OCI-LY7 (cell line): ENCODE results near the gene MKNK1.

ENCODE experiments used
- EZH2phosphoT487 ChIP-seq: fragments of 200-600 bp; sonication (generic); IDR thresholded peaks from 2 replicates; pipeline ENCODE4 v1.6.1; 2018; ENCODE audit warnings: low read depth, borderline replicate concordance, mild to moderate bottlenecking, mixed run types, antibody characterized with exemption, low read length, moderate library complexity, mixed read lengths
- TF ChIP-seq, protein P1 (sequence below): fragments of 200-600 bp; sonication (generic); conservative IDR thresholded peaks from 2 replicates; pipeline ENCODE4 v1.5.1; 2014; ENCODE audit warnings: mild to moderate bottlenecking, antibody characterized with exemption, low read length, moderate library complexity, mixed read lengths

DNA sequence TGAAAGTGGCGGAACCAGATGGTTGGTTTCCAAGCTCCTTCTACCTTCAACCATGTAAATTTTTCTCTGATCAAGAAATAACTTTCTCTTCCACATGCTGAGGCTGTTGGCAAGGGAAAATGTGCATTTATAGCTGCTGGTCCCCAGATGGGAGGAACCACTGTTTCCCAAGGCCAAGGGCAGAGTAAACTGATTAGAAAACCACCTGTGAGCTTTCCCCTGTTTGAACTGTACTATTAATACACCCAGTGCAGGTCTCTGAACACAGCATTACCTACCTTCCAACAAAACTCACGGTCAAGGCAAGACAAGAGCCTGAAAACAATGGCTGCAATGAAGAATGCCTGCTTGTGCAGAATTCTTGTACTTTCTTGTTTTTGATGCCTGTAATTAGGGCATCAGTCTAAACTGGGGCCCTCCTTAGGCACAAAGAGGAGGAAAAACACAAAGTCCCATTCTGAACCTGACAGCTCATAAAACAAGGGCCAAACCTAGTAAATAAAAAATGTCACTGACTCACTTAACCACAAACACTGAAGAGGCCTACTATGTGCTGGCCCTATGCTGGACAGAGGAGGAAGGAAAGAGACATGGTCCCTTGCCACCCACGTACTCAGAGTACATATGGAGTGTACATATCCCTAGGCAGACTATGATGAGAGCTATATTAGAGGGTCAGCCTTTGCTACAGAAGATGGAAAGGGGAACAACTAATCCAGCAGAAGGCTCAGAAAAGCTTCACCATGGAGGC is 2.6 kb downstream of the MKNK1 start:
- TF ChIP-seq, protein P1, sequence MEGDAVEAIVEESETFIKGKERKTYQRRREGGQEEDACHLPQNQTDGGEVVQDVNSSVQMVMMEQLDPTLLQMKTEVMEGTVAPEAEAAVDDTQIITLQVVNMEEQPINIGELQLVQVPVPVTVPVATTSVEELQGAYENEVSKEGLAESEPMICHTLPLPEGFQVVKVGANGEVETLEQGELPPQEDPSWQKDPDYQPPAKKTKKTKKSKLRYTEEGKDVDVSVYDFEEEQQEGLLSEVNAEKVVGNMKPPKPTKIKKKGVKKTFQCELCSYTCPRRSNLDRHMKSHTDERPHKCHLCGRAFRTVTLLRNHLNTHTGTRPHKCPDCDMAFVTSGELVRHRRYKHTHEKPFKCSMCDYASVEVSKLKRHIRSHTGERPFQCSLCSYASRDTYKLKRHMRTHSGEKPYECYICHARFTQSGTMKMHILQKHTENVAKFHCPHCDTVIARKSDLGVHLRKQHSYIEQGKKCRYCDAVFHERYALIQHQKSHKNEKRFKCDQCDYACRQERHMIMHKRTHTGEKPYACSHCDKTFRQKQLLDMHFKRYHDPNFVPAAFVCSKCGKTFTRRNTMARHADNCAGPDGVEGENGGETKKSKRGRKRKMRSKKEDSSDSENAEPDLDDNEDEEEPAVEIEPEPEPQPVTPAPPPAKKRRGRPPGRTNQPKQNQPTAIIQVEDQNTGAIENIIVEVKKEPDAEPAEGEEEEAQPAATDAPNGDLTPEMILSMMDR: no peak
- no peak for TF ChIP-seq EZH2phosphoT487
